Upper lobe of left lung (tissue), 4 donors: ENCODE data around the gene CAMK1D.

Source experiments
- CTCF ChIP-seq, 6 experiments: fragments of 450-650 bp in 4 of 6; fragments of 200-600 bp in 2 of 6; sonication (generic) in 2 of 6; IDR thresholded peaks; one replicate each; pipeline ENCODE4 v1.5.1; 2016 to 2019; ENCODE audit warnings: antibody characterized with exemption in 6 of 6
- POLR2A ChIP-seq, 4 donors: fragments of 450-650 bp; IDR thresholded peaks; one replicate each; pipeline ENCODE4 v1.5.1; 2016 to 2017; ENCODE audit warnings: antibody characterized with exemption in 4 of 4, mild to moderate bottlenecking in 2 of 4

DNA sequence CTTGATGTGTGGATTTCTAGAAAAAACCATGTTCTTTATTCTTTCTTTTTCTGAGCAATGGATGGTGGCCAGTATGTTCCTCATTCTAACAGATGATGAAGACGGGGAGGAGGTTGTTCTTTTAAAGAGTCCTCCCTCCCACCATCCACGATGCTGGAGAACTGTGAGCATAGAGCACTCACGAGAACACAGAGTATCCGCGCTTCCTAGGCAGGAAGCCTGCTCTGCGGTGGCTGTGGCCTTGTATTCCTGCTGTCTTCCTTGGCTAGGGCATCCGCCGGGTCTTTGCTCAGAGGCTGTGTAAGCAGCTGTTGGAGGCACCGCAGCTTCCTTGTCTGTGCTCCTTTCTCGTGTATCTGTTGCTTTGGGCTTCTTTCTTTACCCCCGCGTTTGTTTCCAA, 437.9 kb downstream of the CAMK1D start:
- TF ChIP-seq CTCF (IDR thresholded peaks at IDR 0.05) (no peak), POLR2A (IDR thresholded peaks at IDR 0.05) (no peak)
